Cardiac muscle cell (in vitro differentiated cells and primary cell): ENCODE results near the gene SETX. TPM values are rescaled to one million over a fixed set of nuclear protein-coding genes. Genes with fewer than 3 reads are reported as not detected.

Experiments
- DNase-seq, 2 donors: peaks; one replicate each; pipeline versions ENCODE4 v3.0.0 to v3.0.0-alpha.2; 2010 to 2017; ENCODE audit warnings: low read depth in 1 of 2, low spot score in 1 of 2
- H3K27ac ChIP-seq: fragments of 200-600 bp; sonication (generic); 2 replicates; pipeline ENCODE4 v1.5.1; 2016
- H3K27me3 ChIP-seq: fragments of 200-600 bp; sonication (generic); 2 replicates; pipeline ENCODE4 v1.6.0; 2016; ENCODE audit warnings: control low read depth
- H3K36me3 ChIP-seq: fragments of 200-600 bp; sonication (generic); 2 replicates; pipeline ENCODE4 v1.5.1; 2016; ENCODE audit warnings: control low read depth
- H3K4me1 ChIP-seq: fragments of 200-600 bp; sonication (generic); 2 replicates; pipeline ENCODE4 v1.8.1; 2017; ENCODE audit warnings: low read depth, mild to moderate bottlenecking, mixed run types
- H3K4me3 ChIP-seq: fragments of 200-600 bp; sonication (generic); 2 replicates; pipeline ENCODE4 v1.5.1; 2016; ENCODE audit warnings: mild to moderate bottlenecking
- H3K9me3 ChIP-seq: fragments of 200-600 bp; sonication (generic); 2 replicates; pipeline ENCODE4 v1.5.1; 2017; ENCODE audit warnings: low read depth, mild to moderate bottlenecking, control low read depth
- CTCF ChIP-seq: IDR thresholded peaks from 2 replicates; pipeline ENCODE4 v1.5.1; 2012; ENCODE audit warnings: low read depth, mild to moderate bottlenecking, low read length
- polyA plus RNA-seq: library from polyadenylated mRNA; unstranded; fragments of >200 nt; fragmentation: Nextera tagmentation; extraction: Ambion mirVana; gene quantifications from 2 replicates; pipeline ENCODE4 v1.2.1, GENCODE V29; 2016
- total RNA-seq: library from RNA; depleted of rRNA; stranded (reverse); fragments of >200 nt; gene quantifications from 2 replicates; pipeline ENCODE4 v1.2.3, GENCODE V29; 2016

Gene SETX
- total RNA-seq (34.0 and 35.1 TPM in 2 replicates), polyA plus RNA-seq (9.7 and 16.2 TPM in 2 replicates)

GRCh38 chr9:132354637-132355355, at the start of gene SETX:
SETX (minus strand) TSS chr9:132354986; CDS start chr9:132349428, 5,558 bp downstream.
- TF ChIP-seq CTCF: no peak
- peak within 1 kb of the TSS; percentile 91 for H3K27ac ChIP-seq
- DNase-seq: peak; percentile 99
- H3K4me1 ChIP-seq: peaks cover 4% of the 10 kb centered on the region
- H3K36me3 ChIP-seq: peaks cover 25% of the 10 kb centered on the region
- H3K27me3 ChIP-seq: no peaks in the 10 kb centered on the region
- H3K9me3 ChIP-seq: no peaks in the 10 kb centered on the region
- peak within 1 kb of the TSS; percentile 91 for H3K4me3 ChIP-seq

DNA sequence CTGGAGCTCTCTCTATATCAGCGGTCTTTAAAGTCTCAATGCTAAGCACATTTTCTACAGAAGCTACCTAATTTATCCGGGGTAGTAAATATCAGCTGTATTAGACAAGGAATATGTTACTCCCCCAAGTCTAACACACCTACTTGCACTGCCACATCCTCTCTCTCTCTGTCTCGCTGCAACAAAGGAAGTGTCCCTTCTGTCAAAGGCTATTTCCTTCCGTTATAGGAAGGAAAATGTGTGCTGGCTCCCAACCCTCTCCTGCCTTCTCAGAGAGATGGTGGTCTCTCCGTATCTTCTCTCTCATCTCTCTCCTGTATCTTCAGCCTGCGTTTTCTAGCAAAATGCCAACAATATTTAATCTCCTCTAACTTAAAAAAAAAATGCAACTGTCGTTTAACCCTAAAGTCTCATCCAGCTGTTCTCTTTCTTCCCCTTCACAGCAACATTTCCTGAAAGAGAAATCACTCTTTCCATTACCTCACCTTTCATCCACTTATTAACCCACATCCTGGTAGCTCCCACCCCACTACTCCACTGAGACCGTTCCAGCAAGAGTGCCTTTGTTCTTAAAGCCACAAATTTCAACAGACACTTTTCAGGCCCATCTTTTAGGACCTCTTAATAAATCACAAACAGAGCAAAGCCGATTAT, 49.6 kb upstream of the SETX start:
- Histone ChIP-seq H3K9me3 (no peaks in the 10 kb centered on the region), H3K27me3 (peaks cover 3% of the 10 kb centered on the region), H3K27ac (no peak overlapping the region), H3K4me3 (no peak overlapping the region), H3K36me3 (peaks cover 6% of the 10 kb centered on the region), H3K4me1 (peaks cover 3% of the 10 kb centered on the region)
- TF ChIP-seq CTCF: no peak
- peak in 1 of 2 donors; percentile 80 for DNase-seq

DNA sequence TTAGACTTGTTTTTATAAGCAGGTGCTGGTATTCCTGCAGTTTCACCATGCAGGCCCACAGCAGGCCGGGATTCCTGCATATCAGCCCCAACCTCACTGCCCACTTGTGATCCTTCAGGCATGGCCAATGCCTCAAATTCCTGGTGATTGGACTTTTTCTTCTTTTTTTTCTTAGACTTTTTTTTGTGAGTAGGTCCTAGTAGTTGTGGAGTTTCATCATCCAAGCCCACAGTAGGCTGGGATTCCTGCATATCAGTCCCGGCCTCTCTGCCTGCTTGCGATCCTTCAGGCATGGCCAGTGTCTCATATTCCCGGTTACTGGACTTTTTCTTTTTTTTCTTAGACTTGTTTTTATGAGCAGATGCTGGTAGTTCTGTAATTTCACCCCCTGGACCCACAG, 47.0 kb upstream of the SETX start:
- Histone ChIP-seq H3K9me3 (no peaks in the 10 kb centered on the region), H3K36me3 (peaks cover 22% of the 10 kb centered on the region), H3K27ac (no peak overlapping the region), H3K4me3 (no peak overlapping the region), H3K27me3 (no peaks in the 10 kb centered on the region), H3K4me1 (peaks cover 3% of the 10 kb centered on the region)
- TF ChIP-seq CTCF: no peak
- no peak for DNase-seq

- no peaks in the 10 kb centered on the region for H3K9me3 ChIP-seq
- no peaks in the 10 kb centered on the region for H3K4me1 ChIP-seq
- DNase-seq: no peak
- TF ChIP-seq CTCF: no peak
- H3K36me3 ChIP-seq: peaks cover 57% of the 10 kb centered on the region
- no peak overlapping the region for H3K4me3 ChIP-seq
- no peaks in the 10 kb centered on the region for H3K27me3 ChIP-seq
- H3K27ac ChIP-seq: no peak overlapping the region
Observed at GRCh38 chr9:132395560-132395959, 40.8 kb upstream of the SETX start.

DNA sequence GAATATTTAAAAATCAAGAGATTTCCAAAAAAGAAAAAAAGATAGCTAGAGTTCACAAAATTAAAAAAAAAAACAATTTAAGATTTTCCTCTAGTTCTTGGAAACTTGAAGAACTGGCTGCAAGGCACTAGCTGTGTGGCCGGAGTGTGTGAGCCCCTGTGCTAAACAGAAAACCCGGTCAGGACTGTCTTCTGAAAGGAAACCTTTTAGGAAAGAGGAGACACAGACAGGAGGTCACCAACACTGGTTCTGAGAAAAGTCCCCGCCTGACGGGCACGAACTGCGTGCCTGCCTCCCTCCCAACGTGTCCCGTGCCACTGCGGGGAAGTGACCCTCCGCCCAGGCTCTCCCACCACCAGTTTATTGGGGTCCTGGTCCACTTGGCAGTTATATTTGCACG, 36.7 kb upstream of the SETX start:
- no peaks in the 10 kb centered on the region for H3K4me1 ChIP-seq
- no peak for TF ChIP-seq CTCF
- no peaks in the 10 kb centered on the region for H3K9me3 ChIP-seq
- DNase-seq: no peak
- H3K4me3 ChIP-seq: no peak overlapping the region
- H3K36me3 ChIP-seq: peaks cover 69% of the 10 kb centered on the region
- no peak overlapping the region for H3K27ac ChIP-seq
- H3K27me3 ChIP-seq: no peaks in the 10 kb centered on the region
